AG08395 (cell line): ENCODE data around the gene KDM1B.

Experiments used
- DNase-seq: peaks from one replicate; pipeline ENCODE4 v3.0.0; 2012; ENCODE audit warnings: mixed read lengths, low spot score

KDM1B gene

GRCh38 chr6:18264219-18264922 lies 109.1 kb downstream of the KDM1B start, which contains the start of gene DEK:
TSS of gene DEK (minus strand) at chr6:18264530. CDS start at chr6:18263987, 543 bp downstream.
- DNase-seq: peak; percentile 90

- no peak for DNase-seq
Measured at GRCh38 chr6:18264923-18265377, 109.7 kb downstream of the KDM1B start.

- DNase-seq: no peak
Measured at GRCh38 chr6:18265787-18266522, 110.7 kb downstream of the KDM1B start.

GRCh38 chr6:18266523-18266912 lies 111.3 kb downstream of the KDM1B start:
- no peak for DNase-seq

GRCh38 chr6:18268066-18268465 lies 112.8 kb downstream of the KDM1B start:
- DNase-seq: no peak

- peak; percentile 63 for DNase-seq
Measured at GRCh38 chr6:18269253-18269652, 114.0 kb downstream of the KDM1B start.

- DNase-seq: no peak
Measured at GRCh38 chr6:18269717-18270116, 114.5 kb downstream of the KDM1B start.

- DNase-seq: no peak
Measured at GRCh38 chr6:18270216-18270615, 115.0 kb downstream of the KDM1B start.
